PC-3 (cell line): ENCODE measurements around the gene PNMA3.

Source experiments
- EZH2 ChIP-seq: fragments of 300-600 bp; sonication (generic); IDR thresholded peaks from one replicate; pipeline ENCODE4 v1.6.1; 2017; ENCODE audit warnings: antibody characterized with exemption, mild to moderate bottlenecking, low read length; ENCODE audit not compliant: unreplicated experiment
- TF ChIP-seq, protein P1 (sequence below): fragments of 300-600 bp; sonication (generic); conservative IDR thresholded peaks from 2 replicates; pipeline ENCODE4 v1.5.1; 2017; ENCODE audit warnings: antibody characterized with exemption, low read depth, mild to moderate bottlenecking, low read length

DNA sequence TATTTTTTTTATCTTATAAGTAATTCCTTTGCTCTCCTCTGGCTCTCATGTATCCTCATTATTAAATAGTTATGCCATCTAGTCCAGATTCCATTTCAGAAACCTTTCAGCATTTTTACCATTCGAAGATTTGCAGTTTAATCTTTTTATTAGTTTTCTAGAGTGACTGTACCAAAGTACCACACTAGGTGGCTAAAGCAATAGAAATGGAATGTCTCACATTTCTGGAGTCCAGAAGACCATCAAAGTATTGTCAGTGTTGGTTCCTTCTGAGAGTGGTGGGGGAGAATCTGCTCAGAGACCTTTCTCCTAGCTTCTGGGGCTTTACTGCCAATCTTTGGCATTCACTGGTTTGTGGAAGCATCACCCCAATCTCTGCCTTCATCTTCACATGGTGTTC lies 3.7 kb upstream of the PNMA3 start:
- no peak for TF ChIP-seq EZH2
- TF ChIP-seq, protein P1, sequence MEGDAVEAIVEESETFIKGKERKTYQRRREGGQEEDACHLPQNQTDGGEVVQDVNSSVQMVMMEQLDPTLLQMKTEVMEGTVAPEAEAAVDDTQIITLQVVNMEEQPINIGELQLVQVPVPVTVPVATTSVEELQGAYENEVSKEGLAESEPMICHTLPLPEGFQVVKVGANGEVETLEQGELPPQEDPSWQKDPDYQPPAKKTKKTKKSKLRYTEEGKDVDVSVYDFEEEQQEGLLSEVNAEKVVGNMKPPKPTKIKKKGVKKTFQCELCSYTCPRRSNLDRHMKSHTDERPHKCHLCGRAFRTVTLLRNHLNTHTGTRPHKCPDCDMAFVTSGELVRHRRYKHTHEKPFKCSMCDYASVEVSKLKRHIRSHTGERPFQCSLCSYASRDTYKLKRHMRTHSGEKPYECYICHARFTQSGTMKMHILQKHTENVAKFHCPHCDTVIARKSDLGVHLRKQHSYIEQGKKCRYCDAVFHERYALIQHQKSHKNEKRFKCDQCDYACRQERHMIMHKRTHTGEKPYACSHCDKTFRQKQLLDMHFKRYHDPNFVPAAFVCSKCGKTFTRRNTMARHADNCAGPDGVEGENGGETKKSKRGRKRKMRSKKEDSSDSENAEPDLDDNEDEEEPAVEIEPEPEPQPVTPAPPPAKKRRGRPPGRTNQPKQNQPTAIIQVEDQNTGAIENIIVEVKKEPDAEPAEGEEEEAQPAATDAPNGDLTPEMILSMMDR, result no peak; the same call in 1 of the 2 replicates
